Breast epithelium (tissue), 4 donors: Measurements from ENCODE around the gene F13A1. TPM values are rescaled to one million over a fixed set of nuclear protein-coding genes. Genes with fewer than 3 reads are reported as not detected.

ENCODE experiments used
- DNase-seq, 2 donors: peaks; one replicate each; pipeline ENCODE4 v3.0.0-alpha.2; 2019; ENCODE audit warnings: low spot score in 2 of 2
- H3K27ac ChIP-seq, 2 donors: fragments of 200-600 bp; sonication (generic) in 1 of 2; one replicate each; pipeline ENCODE4 v1.5.1; 2016 to 2019; ENCODE audit warnings: mild to moderate bottlenecking in 1 of 2
- H3K27me3 ChIP-seq, 2 donors: fragments of 200-600 bp; sonication (generic) in 1 of 2; one replicate each; pipeline versions ENCODE4 v1.5.1 to v1.6.0; 2017 to 2019; ENCODE audit warnings: control low read depth in 1 of 2, mild to moderate bottlenecking in 1 of 2
- H3K36me3 ChIP-seq: fragments of 200-600 bp; one replicate; pipeline ENCODE4 v1.5.1; 2019
- H3K4me1 ChIP-seq, 2 donors: fragments of 200-600 bp; sonication (generic); one replicate each; pipeline ENCODE4 v1.5.1; 2016 to 2019; ENCODE audit warnings: control low read depth in 1 of 2
- H3K4me3 ChIP-seq, 3 donors: fragments of 200-600 bp; sonication (generic); 1 replicate in 2 of 3; 2 replicates in 1 of 3; pipeline ENCODE4 v1.5.1; 2016 to 2019; ENCODE audit warnings: mild to moderate bottlenecking in 3 of 3, moderate library complexity in 2 of 3
- H3K9me3 ChIP-seq, 2 donors: fragments of 200-600 bp; sonication (generic) in 1 of 2; one replicate each; pipeline ENCODE4 v1.5.1; 2016 to 2019; ENCODE audit warnings: control low read depth in 1 of 2
- POLR2A ChIP-seq: fragments of 450-650 bp; IDR thresholded peaks from one replicate; pipeline ENCODE4 v1.6.1; 2016; ENCODE audit warnings: antibody characterized with exemption, mild to moderate bottlenecking, moderate library complexity
- POLR2AphosphoS5 ChIP-seq, 3 donors: sonication (generic); formaldehyde crosslinking; IDR thresholded peaks; one replicate each; pipeline ENCODE4 v1.6.1; 2017; ENCODE audit warnings: antibody characterized with exemption in 3 of 3
- intact Hi-C: fragments of 100-400 bp; cut with DNase I; formaldehyde crosslinking; loops from one replicate; pipeline ENCODE4 v1.15.1; 2023; ENCODE audit warnings: low total_unique reads
- total RNA-seq, 3 donors: library from RNA; depleted of rRNA; stranded (reverse); fragments of >200 nt; gene quantifications; one replicate each; pipeline ENCODE4 v1.1.0, GENCODE V29; 2016
- TF ChIP-seq, protein P1 (sequence below), 3 donors: fragments of 450-650 bp; IDR thresholded peaks; one replicate each; pipeline ENCODE4 v1.5.1; 2016 to 2017; ENCODE audit warnings: antibody characterized with exemption in 3 of 3, mild to moderate bottlenecking in 3 of 3, moderate library complexity in 3 of 3

F13A1 gene
- total RNA-seq, 3 donors from 2014 or later = 45.6 to 357 (median 53.3) TPM

DNA sequence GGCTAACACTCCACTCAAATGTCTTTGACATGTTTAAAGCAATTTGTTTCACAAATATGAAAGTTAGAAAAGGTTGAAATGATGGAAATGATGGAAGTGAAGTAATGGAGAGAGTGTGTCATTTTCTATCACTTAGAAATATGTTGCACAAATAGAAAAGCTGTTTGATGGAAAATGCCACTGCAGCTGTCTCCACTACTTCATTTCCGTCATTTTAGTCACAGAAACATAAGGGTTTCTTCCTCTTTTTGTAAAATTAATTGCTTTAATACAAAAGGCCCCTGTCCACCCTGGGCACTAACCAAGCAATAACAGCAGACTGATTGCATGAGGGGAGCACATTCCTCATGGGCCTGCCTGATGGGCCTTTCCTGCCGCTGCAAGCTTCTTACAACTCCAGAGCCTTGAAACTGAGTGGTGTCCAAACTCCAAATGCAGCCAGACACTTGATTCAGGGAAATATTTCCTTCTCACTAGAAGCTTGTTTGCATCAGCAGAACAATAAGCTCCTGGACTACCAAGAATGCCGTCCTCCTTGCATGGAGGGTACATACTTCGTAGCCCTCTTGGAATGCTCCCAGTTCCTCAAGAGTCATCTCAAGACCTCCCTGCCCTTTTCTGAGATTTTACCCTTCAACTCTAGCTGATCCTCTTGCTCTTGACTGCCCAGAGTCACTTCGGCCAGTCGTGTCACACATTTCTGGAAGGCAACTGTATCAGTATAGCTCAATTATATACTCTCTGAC lies 36.1 kb downstream of the F13A1 start:
- TF ChIP-seq, protein P1, sequence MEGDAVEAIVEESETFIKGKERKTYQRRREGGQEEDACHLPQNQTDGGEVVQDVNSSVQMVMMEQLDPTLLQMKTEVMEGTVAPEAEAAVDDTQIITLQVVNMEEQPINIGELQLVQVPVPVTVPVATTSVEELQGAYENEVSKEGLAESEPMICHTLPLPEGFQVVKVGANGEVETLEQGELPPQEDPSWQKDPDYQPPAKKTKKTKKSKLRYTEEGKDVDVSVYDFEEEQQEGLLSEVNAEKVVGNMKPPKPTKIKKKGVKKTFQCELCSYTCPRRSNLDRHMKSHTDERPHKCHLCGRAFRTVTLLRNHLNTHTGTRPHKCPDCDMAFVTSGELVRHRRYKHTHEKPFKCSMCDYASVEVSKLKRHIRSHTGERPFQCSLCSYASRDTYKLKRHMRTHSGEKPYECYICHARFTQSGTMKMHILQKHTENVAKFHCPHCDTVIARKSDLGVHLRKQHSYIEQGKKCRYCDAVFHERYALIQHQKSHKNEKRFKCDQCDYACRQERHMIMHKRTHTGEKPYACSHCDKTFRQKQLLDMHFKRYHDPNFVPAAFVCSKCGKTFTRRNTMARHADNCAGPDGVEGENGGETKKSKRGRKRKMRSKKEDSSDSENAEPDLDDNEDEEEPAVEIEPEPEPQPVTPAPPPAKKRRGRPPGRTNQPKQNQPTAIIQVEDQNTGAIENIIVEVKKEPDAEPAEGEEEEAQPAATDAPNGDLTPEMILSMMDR (IDR thresholded peaks at IDR 0.05) = no peak
- TF ChIP-seq POLR2AphosphoS5 (IDR thresholded peaks at IDR 0.05) (no peak), POLR2A (no peak)
- intact Hi-C loops = no loop called here
- no peaks in the 10 kb centered on the region for H3K27me3 ChIP-seq
- no peaks in the 10 kb centered on the region for H3K4me1 ChIP-seq
- H3K36me3 ChIP-seq = no peaks in the 10 kb centered on the region
- no peak overlapping the region for H3K4me3 ChIP-seq
- H3K27ac ChIP-seq = no peak overlapping the region
- no peak for DNase-seq
- no peaks in the 10 kb centered on the region for H3K9me3 ChIP-seq

DNA sequence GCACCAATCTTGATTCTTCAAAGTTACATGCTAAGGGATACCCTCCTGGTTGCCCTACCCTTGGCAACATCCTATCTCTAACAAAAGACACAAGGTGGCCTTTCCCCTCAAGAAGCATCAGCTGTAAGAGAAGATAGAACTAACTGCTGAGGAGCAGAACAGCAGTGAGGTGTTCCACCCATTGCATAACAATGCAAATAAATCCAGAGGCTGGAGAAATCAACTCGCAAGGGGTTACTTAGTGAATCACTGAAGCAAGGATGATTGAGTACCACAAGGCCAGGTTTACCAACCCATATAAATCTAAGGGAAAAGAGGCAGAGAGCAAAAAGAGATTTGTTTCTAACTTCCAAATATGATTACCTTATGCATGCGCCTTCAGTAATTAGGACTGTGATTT lies 36.7 kb downstream of the F13A1 start:
- intact Hi-C loops = no loop called here
- no peaks in the 10 kb centered on the region for H3K27me3 ChIP-seq
- no peak for TF ChIP-seq POLR2AphosphoS5 (IDR thresholded peaks at IDR 0.05)
- TF ChIP-seq, protein P1 (IDR thresholded peaks at IDR 0.05) = no peak
- TF ChIP-seq POLR2A = no peak
- no peak for DNase-seq
- H3K9me3 ChIP-seq = no peaks in the 10 kb centered on the region
- H3K27ac ChIP-seq = no peak overlapping the region
- no peaks in the 10 kb centered on the region for H3K36me3 ChIP-seq
- no peak overlapping the region for H3K4me3 ChIP-seq
- no peaks in the 10 kb centered on the region for H3K4me1 ChIP-seq

DNA sequence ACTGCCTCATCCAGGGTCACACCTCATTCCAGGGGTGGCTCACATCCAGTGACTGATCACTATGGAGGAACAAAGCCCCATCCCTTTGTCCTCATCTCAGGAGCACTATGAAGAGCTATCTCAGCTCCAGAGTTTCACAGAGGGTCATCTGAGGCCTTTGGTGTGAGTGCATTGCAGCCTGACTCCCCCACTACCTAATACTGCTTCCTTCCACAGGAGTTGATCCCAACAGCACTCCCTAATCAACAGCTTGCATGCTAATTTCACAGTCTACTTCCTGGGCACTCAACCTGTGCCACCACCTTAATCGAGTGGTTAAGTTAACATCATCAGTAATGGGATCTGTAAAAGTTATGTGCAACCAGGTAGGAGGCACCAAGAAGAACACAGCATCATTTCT lies 37.7 kb downstream of the F13A1 start:
- H3K36me3 ChIP-seq = no peaks in the 10 kb centered on the region
- DNase-seq = no peak
- no peaks in the 10 kb centered on the region for H3K4me1 ChIP-seq
- intact Hi-C loops = no loop called here
- H3K4me3 ChIP-seq = no peak overlapping the region
- TF ChIP-seq, protein P1 (IDR thresholded peaks at IDR 0.05) = no peak
- TF ChIP-seq POLR2AphosphoS5 (IDR thresholded peaks at IDR 0.05) (no peak), POLR2A (no peak)
- H3K27ac ChIP-seq = no peak overlapping the region
- H3K27me3 ChIP-seq = no peaks in the 10 kb centered on the region
- no peaks in the 10 kb centered on the region for H3K9me3 ChIP-seq

DNA sequence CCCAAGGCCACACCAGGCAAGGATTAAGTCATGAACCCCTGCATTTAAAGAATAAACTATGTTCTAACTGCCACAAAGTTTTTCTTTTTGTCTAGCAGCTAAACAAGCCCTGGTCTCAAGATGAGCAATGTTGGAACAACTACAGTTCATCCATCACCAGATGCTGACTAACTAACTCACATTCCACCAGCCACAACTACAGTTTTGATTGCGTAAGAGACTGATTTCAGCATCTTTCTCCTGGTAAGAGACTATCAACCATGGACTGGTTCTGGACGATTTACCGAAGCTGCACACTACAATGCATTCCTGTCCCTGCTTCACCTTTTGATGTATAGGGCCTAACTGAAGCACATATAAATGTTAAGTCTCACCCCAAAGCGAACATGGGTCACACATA lies 43.0 kb downstream of the F13A1 start:
- intact Hi-C loops = no loop called here
- Histone ChIP-seq H3K4me1 (no peaks in the 10 kb centered on the region), H3K27ac (no peak overlapping the region), H3K4me3 (no peak overlapping the region), H3K9me3 (no peaks in the 10 kb centered on the region), H3K27me3 (no peaks in the 10 kb centered on the region), H3K36me3 (no peaks in the 10 kb centered on the region)
- DNase-seq = no peak
- TF ChIP-seq POLR2AphosphoS5 (IDR thresholded peaks at IDR 0.05) (no peak), POLR2A (no peak)
- TF ChIP-seq, protein P1 (IDR thresholded peaks at IDR 0.05) = no peak

DNA sequence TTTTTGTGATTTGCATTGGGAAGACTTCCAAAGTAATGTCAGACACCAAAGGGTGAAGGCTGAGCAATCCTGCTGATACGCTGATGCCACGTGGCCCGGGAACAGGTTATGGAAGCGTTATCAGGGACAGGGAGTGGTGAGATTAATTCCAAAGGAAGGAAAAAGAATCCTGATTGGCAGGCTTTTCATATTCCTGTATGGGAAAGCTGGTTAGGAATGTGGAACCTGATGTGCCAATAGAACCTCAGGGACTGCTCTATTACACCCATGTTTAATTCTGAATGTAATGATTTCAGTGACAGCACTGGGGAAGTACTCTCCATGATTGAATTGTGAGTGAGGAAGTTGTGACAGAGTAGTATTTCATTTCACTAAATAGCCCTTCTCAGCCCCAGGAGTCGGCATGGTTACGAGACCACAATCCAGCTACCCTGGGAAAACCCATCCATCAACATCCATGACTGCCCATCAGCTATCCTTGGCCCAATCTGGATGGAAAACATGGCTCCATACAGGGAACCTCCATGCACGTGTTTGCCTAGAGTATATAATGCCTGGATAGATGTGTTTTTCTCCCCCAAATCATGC lies 49.4 kb downstream of the F13A1 start:
- Histone ChIP-seq H3K27ac (no peak overlapping the region), H3K4me3 (no peak overlapping the region), H3K27me3 (no peaks in the 10 kb centered on the region), H3K9me3 (peaks cover 0 to 4% of the 10 kb centered on the region in 2 donors), H3K4me1 (no peaks in the 10 kb centered on the region), H3K36me3 (no peaks in the 10 kb centered on the region)
- TF ChIP-seq POLR2A (no peak), POLR2AphosphoS5 (IDR thresholded peaks at IDR 0.05) (no peak)
- TF ChIP-seq, protein P1 (IDR thresholded peaks at IDR 0.05) = no peak
- intact Hi-C loops = no loop called here
- no peak for DNase-seq
